Stimulated activated naive CD4-positive, alpha-beta T cell (primary cell): Measurements from ENCODE around the gene SMYD3.
"Not testable (repeated sequence)": the region's sequence is repeated elsewhere in the genome, so short reads cannot be mapped to it uniquely, and the experiment has no call there.

Experiments used
- DNase-seq, 6 experiments: peaks; one replicate each; lab custom pipeline; 2025; lab: John Stamatoyannopoulos, UW

The SMYD3 gene

DNA sequence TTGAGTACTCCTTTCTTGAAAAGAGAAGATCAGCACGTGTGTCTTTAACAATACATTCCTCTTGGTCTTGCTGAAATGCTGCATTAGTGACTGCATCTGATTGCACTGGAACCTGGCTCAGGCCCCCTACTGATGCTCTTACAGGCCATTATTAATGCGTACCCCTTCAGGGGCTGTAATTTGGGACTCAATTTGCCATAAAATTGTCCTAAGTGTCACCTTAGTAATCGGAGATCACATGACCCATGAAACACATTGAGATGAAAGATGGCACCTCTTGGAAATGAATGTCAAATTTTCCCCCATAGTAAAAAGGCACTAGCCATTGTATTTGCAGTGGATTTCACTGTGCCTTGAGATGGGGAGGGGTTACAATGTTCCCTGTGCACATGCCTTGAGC lies 789.0 kb downstream of the SMYD3 start:
- no peak for DNase-seq

DNA sequence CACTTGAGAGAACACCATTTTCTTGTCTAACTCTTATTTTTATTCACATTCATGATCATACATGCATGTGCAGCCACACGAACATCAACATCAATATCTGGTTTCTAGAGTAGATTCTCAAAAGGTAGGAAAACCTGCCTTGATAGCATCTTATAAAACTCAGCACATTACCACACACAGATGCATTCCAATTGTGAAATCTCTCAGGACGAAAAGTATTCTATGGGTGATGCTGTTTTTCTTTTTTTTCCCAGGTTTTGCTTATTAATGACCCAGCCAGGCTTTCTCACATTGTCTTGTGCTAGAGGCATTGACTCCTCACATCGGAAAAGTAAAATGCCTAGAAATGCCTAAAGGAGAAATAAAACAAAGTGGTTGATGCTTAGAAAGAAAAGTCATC lies 789.5 kb downstream of the SMYD3 start:
- no peak for DNase-seq

DNA sequence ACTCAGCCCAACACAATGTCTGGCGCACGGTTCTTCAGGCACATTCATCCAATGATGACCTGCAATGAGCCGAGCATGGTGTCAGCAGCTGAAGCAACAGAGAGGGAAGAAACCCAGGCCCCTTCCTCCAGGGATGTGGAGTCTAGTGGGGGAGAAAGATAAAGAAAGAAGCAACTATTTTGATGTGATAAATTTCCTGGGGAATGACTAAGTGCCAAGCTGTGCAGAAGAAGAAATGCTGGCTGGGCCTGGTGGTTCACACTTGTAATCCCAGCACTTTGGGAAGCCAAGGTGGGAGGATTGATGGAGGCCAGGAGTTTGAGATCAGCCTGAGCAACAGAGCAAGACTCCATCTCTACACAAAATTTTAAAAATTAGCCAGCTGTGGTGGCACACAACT lies 790.5 kb downstream of the SMYD3 start:
- no peak for DNase-seq

DNA sequence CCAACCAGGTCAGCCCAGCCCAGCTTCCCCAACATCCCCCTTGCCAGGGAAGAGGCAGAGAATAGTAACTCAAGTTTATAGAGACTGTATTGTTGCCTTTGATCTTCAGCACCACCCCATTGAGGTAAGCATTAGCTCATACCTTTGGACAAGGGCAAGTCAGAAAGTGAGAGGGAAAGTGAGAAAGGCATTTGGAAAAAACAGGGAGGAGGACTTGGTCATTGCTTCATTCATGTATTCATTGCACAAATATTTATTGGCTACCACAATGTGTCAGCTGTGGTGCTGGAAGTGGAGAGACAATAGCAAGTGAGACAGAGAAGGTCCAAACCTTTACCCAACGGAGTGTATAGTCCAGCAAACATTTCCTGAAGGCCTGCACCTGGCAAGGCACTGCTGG lies 791.1 kb downstream of the SMYD3 start:
- DNase-seq: no peak

DNA sequence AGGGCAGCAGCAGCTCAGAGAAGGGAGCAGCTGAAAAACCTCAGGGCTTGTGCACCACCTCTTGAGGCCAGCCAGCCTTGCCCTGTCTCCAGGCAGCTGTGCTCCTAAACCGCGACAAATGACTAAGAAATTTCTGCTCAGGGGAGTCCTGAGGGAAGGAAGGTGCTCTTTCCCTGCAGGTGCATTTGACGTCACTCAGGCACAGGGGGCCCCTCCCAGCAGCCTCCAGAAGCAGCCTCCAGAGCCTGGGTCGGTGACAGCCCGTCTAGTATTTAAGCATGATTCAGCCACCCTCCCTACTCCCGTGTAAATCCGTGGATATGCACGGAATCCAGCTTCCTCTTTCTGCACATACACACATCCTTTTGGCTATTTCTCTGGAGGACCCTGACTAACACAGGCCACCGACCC lies 791.8 kb downstream of the SMYD3 start:
- DNase-seq: no peak

DNA sequence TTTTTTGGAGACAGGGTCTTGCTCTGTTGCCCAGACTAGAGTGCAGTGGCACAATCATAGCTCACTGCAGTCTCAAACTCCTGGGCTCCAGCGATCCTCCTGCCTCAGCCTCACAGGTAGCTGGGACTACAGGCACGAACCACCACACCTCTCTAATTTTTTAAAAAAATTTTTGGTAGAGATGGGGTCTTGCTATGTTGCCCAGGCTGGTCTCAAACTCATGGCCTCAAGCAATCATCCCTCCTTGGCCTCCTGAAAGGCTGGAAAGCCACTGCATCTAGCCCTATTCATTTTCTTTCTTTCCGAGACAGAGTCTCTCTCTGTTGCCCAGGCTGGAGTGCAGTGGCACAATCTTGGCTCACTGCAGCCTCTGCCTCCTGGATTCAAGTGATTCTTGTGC lies 793.1 kb downstream of the SMYD3 start:
- not testable (repeated sequence) for DNase-seq

DNA sequence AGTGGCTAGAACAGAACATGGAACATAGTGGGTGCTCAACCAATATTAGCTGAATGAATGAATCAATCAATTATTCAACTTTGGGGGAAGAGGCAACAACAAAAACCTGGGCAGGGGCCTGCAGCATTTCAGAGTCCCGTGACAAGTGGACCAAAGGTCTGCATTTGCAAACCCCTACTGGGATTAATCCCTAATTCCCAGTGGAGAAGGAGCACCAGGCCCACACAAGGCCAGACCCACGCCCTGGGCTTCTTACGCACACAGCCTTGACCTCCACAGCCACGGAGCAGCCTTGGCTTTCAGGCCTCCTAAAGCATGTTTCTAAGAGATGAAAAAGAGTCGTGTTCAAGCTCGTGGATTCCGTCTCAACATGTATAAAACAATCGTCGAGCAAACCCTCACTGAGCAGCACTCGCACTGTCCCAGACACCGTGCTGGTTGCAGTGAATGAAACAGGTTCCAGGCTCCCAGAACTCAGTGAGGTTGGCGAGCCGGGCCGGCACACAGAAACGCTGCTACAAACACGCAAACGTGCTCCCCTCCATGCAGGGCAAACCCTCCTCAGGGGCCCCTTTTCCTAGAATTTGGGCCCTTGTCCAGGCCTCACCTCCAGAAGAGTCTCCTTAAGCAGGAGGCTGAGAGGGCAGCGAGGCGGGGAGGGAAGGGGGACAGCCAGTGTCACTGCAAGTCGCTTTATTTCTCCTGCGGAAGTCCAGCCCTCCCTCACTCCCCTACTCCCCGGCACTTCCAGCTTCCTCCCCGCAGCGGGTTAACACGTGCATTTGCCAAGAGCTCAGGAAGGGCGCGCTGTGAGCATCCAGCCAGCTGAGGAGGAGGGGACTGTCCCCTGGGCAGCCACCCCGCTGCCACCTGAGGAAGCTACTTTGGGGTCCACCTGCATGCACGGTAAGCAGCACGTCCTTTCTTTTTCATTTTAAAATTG lies 795.8 kb downstream of the SMYD3 start:
- DNase-seq: no peak

DNA sequence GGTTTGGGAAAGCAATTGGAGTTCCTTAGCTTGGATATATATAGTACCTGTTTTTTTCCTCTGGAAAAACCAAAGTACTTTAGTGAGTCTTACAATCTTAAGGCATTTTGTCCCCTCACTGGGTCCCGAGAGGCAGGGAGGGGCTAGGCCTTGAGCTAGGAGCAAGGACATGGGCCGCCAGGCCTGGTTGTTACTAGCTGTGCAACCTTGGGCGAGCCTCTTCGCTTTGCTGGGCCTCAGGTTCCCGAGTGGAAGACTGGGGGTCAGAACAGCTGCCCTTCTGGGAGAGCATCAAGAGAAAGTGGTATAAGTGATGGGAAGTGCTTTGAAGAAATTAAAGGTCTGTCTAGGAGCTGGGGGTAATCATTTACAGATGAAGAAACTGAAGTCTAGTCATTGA lies 799.1 kb downstream of the SMYD3 start:
- DNase-seq: no peak

DNA sequence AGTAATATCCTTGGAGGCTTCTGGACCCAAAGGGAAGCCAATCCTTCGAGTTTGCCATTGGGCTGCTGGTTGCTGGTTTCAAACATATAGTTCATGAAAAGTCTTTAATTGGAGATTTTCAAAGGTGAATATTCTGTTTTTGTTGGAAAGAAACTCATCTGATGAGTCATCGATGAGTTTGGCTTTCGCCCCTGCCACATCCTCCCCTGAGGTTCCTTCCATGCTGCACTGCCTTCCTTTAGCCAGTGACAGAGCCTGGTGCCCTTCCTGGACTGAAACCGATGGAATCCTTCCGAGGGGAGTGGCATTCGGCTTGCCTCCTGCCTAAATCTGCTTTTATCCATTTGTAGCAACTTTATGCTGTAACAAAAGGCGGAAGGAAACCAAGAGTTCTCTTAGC lies 802.3 kb downstream of the SMYD3 start:
- DNase-seq: no peak

DNA sequence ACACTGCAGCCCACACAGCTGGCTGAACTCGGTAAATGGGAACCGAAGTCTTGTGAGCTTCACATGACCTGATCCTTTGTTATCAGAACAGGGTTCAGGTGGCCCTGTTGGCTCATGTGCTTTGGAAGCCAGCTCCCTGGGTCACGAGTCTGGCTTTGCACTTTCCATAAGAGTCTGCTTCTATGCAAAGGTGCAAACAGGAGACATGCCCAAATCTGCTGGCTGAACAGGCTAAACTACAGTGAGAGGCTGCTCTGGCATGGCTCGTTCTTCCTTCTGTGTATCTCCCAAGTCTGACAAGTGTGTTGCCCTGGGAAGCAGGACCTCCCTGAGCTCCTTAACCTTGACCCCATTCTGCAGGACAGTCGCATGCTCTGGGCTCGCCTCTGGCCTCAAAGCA lies 802.7 kb downstream of the SMYD3 start:
- no peak for DNase-seq

DNA sequence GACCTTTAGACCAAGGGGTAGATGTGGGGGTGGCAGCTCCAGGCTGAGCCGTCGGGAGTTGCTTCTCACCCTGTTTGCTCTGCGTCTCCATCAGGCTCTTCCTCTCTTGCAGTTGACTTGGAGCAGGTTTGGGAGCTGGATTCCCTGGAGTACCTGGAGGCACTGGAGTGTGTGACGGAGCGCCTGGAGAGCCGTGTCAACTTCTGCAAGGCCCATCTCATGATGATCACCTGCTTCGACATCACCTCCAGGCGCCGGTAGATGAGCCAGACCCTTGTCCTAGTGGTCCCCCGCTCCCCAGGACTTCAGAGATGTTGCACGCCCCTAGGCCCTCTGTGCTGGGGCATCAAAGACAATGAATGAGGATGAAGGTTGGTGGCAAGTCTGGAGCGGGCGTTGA lies 804.7 kb downstream of the SMYD3 start:
- DNase-seq: no peak

DNA sequence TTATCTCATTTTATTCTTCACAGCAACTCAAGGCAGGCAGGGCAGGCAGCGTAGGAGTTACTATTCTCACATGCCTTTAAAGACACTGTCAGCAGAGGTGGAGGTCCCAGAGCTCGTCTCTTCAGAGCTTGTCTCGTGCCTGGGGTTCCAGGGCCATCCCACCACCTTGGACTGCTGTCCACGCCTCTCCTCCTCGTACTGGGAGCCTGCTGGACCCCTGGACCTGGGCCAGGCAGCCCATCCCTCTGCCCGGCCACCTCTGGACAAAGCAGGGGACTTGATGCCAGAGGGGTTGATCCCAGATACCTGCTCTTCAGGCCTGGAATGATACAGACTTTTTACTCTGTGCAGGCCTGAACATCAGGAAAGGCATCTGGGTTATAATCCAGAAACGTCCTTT lies 805.4 kb downstream of the SMYD3 start:
- DNase-seq: no peak

DNA sequence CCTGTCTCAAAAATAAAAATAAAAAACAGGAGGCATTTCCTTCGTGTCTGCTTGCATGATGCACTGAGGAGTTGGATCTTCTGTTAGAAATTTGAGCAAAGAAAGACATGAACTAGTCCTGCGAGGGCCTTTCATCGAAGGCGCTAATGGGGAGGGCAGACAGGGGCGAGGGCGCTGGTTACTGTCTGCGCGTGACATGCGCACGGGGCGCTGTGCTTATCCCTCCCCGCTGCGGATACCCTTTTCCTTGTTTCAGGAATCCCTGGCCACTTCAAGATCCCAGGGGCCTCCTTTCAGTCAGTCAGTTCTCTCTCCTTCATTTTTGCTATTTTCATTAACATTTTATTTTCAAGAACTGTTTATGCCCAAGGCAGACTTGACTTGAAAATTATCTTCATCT lies 806.4 kb downstream of the SMYD3 start:
- DNase-seq: no peak
